ENCODE data around the gene IPO9.

Gene IPO9

GRCh38 chr1:201892211-201892610, 63.3 kb downstream of the IPO9 start:
- peaks cover 6% of the 10 kb centered on the region; the same call in 1 of the 2 replicates for H4K20me1 ChIP-seq
- peaks cover 16% of the 10 kb centered on the region for H3K4me1 ChIP-seq
- H3K4me2 ChIP-seq = no peak overlapping the region
- no peak overlapping the region for H3K27ac ChIP-seq
- H3K4me3 ChIP-seq = no peak overlapping the region
- peaks cover 37% of the 10 kb centered on the region for H3K27me3 ChIP-seq
- TF ChIP-seq Cebpa-rat (IDR thresholded peaks at IDR 0.05) = no peak
- no peak overlapping the region for H3K9ac ChIP-seq
- H3K9me3 ChIP-seq = no peaks in the 10 kb centered on the region
- no peaks in the 10 kb centered on the region for H3K36me3 ChIP-seq

DNA sequence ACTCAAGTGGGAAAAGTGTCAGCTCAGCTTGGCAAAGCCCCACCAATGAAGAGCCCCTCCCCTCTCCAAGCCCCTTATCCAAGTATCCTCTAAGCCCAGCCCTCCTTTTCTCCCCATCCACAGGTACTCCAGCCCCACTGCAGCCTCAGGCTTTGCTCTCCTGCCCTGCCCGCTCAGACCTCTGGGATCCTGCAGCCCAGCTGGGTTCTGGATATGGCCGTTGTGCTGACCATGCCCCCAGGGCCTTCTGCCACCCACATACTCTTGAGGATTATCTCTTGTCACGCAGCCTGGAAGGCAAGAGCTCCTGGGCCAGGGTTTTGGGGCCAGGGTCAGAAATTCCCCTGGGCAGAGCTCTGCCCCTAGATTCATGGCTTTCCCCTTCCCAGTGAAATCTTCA, 64.5 kb downstream of the IPO9 start:
- no peak overlapping the region for H3K9ac ChIP-seq

DNA sequence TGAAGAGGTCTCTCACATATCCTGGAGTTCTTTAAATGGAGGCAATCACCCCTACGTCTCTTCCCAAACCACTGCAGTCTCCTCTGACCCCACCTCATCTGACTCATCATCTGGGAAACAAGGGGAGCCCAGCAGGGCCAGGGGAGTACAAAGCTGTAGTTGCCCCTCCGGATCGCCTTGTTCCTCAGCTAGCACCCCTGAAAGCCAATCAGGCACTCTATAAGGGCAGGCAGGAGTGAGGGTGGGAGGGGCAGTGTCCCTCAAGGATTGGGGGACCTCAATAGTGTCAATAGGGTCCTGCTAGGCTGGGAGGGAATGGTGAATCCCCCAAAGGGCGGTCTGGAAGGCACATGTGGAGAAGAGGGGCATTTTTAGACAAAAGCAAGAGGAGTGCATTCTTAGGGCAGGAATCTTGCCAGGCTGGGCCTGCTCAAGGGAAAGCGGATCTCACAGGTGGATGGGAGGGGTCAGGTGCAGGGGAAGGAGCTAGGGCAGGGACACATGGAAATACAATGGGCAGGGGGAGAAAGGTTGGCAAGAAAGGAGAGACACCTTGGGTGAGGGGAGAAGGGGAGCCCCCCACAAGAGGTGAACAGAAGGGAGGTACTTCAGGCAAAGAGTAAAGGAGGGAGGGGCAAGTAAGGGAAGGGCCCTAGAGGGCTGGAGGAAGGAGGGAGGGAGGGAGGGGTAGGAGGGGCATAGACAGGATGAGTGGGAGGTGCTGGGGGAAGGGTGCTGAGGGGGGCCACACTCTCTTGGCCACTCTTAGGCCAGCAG, 65.6 kb downstream of the IPO9 start:
- no peak overlapping the region for H3K4me3 ChIP-seq
- H3K36me3 ChIP-seq = no peaks in the 10 kb centered on the region
- H3K9me3 ChIP-seq = no peaks in the 10 kb centered on the region
- peaks cover 14% of the 10 kb centered on the region for H3K27me3 ChIP-seq
- H3K4me1 ChIP-seq = peaks cover 10% of the 10 kb centered on the region
- TF ChIP-seq Cebpa-rat (IDR thresholded peaks at IDR 0.05) = no peak
- H3K27ac ChIP-seq = no peak overlapping the region
- no peak overlapping the region for H3K4me2 ChIP-seq
- H3K9ac ChIP-seq = no peak overlapping the region
- peaks cover 2% of the 10 kb centered on the region; the same call in 1 of the 2 replicates for H4K20me1 ChIP-seq

More for the DNA sequence above, 64.5 kb downstream of the IPO9 start:
- H3K9me3 ChIP-seq = no peaks in the 10 kb centered on the region
- H3K4me1 ChIP-seq = peaks cover 15% of the 10 kb centered on the region
- H4K20me1 ChIP-seq = peaks cover 6% of the 10 kb centered on the region; the same call in 1 of the 2 replicates
- H3K4me2 ChIP-seq = no peak overlapping the region
- H3K4me3 ChIP-seq = no peak overlapping the region
- H3K27me3 ChIP-seq = peaks cover 25% of the 10 kb centered on the region
- no peaks in the 10 kb centered on the region for H3K36me3 ChIP-seq
- TF ChIP-seq Cebpa-rat (IDR thresholded peaks at IDR 0.05) = no peak
- no peak overlapping the region for H3K27ac ChIP-seq

DNA sequence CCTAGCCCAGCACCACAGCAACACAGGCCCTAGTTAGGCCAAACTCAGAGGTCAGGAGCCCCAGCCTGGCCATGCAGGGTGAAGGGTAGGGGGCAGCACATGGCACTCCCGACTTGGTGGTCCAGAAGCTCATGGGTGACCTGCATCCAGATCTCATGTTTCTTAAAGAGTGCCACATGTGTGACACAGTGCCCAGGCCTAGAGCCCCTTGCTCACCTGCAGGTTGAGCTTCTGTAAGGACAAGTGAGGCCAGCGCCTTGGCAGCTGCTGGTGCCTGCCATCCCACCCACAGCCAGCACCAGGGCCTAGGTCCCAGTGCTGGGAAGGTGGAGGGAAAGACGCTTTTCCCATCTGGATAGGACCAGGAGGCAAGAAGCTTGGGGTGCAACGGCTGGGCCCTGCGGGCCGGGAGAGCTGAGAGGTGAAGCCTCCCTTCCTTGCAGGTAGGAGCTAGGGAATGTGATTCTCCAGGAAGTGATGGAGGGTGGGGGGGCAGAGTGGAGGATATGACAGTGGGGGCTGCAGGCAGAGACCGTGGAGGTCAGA, 66.2 kb downstream of the IPO9 start:
- Histone ChIP-seq H4K20me1 (no peaks in the 10 kb centered on the region), H3K4me1 (peaks cover 10% of the 10 kb centered on the region), H3K9me3 (no peaks in the 10 kb centered on the region), H3K4me2 (no peak overlapping the region), H3K27ac (no peak overlapping the region), H3K4me3 (no peak overlapping the region), H3K36me3 (no peaks in the 10 kb centered on the region), H3K27me3 (peaks cover 7% of the 10 kb centered on the region; the same call in 1 of the 2 replicates), H3K9ac (no peak overlapping the region)
- no peak for TF ChIP-seq Cebpa-rat (IDR thresholded peaks at IDR 0.05)

- H3K36me3 ChIP-seq = no peaks in the 10 kb centered on the region
- peak overlapping the region; percentile 56 for H3K4me2 ChIP-seq
- H3K9ac ChIP-seq = 0 out of 2 replicates have a peak overlapping the region, but pooled peaks have one; percentile 24
- H3K4me1 ChIP-seq = peaks cover 10% of the 10 kb centered on the region
- H3K4me3 ChIP-seq = no peak overlapping the region
- H3K27ac ChIP-seq = no peak overlapping the region
- no peaks in the 10 kb centered on the region for H4K20me1 ChIP-seq
- no peaks in the 10 kb centered on the region for H3K27me3 ChIP-seq
- TF ChIP-seq Cebpa-rat (IDR thresholded peaks at IDR 0.05) = no peak
- no peaks in the 10 kb centered on the region for H3K9me3 ChIP-seq
Measured at GRCh38 chr1:201895913-201896807, 67.2 kb downstream of the IPO9 start.

GRCh38 chr1:201896951-201897391, 68.0 kb downstream of the IPO9 start:
- no peaks in the 10 kb centered on the region for H4K20me1 ChIP-seq
- no peak overlapping the region for H3K4me2 ChIP-seq
- H3K4me3 ChIP-seq = no peak overlapping the region
- no peak overlapping the region for H3K9ac ChIP-seq
- no peaks in the 10 kb centered on the region for H3K36me3 ChIP-seq
- H3K27ac ChIP-seq = no peak overlapping the region
- no peaks in the 10 kb centered on the region for H3K27me3 ChIP-seq
- no peak for TF ChIP-seq Cebpa-rat (IDR thresholded peaks at IDR 0.05)
- no peaks in the 10 kb centered on the region for H3K9me3 ChIP-seq
- H3K4me1 ChIP-seq = peaks cover 10% of the 10 kb centered on the region

GRCh38 chr1:201898240-201898894, 69.4 kb downstream of the IPO9 start:
- Histone ChIP-seq H3K4me1 (peaks cover 10% of the 10 kb centered on the region), H3K4me3 (no peak overlapping the region), H3K9me3 (no peaks in the 10 kb centered on the region), H4K20me1 (no peaks in the 10 kb centered on the region), H3K27me3 (no peaks in the 10 kb centered on the region), H3K9ac (no peak overlapping the region), H3K27ac (no peak overlapping the region), H3K36me3 (no peaks in the 10 kb centered on the region), H3K4me2 (no peak overlapping the region)
- no peak for TF ChIP-seq Cebpa-rat (IDR thresholded peaks at IDR 0.05)

DNA sequence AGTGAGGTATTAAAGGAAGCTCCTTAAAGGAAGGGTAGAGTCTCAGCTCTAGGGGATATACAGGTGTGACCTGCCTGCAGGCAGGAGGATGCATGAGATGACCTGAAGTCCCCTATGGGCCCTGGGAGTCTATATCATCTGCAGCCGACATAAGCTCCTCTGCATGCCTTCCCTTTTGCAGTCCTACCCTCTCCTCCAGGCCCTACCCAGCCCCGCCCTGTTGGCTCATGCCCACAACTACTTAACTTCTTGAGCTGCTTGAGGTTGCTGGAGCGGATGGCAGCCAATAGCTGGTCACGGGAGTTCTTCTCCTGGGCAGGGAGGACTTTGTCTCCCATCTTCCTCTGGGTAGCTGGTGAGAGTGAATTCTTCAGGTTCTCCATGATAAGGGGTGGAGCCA, 70.0 kb downstream of the IPO9 start:
- Histone ChIP-seq H3K4me3 (no peak overlapping the region), H3K9ac (no peak overlapping the region), H4K20me1 (no peaks in the 10 kb centered on the region), H3K27ac (no peak overlapping the region), H3K4me1 (peaks cover 10% of the 10 kb centered on the region), H3K36me3 (no peaks in the 10 kb centered on the region), H3K9me3 (no peaks in the 10 kb centered on the region), H3K4me2 (no peak overlapping the region), H3K27me3 (no peaks in the 10 kb centered on the region)
- no peak for TF ChIP-seq Cebpa-rat (IDR thresholded peaks at IDR 0.05)

DNA sequence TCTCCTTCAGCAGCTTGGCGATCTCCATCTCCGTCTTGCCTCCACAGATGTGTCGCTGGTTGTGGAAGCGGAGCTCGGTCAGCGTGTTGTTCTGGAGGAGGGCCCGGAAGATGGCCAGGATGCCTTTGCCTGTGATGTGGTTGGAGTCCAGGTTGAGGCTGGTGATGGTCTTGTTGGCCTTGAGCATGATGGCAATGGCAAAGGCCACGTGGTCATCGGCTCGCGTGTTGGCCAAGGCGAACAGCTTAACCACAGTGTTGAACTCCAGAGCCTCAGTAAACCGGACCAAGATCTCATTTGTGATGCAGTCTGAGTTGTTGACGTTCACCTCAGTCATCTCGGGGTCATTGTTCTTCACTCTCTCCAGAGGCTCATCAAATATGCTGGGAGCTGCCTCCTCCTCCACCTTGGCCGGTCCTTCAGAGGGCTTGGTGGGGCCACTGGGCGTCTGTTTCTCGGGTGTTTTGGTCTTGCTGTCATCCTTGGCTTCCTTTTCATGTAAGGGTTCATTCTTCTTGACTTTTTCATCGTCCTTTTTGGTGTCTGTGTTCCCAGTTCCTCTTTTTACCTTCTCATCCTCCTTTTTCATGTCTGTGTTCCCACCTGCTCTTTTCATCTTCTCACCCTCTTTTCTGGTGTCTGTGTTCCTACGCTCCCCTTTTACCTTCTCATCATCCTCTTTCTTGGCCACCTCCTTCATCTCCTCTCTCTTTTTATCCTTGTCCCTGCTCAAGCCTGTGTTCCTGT, 70.9 kb downstream of the IPO9 start:
- TF ChIP-seq Cebpa-rat (IDR thresholded peaks at IDR 0.05) = no peak
- no peak overlapping the region for H3K4me2 ChIP-seq
- H3K4me1 ChIP-seq = peaks cover 10% of the 10 kb centered on the region
- no peak overlapping the region for H3K9ac ChIP-seq
- no peaks in the 10 kb centered on the region for H3K27me3 ChIP-seq
- H3K27ac ChIP-seq = no peak overlapping the region
- H4K20me1 ChIP-seq = no peaks in the 10 kb centered on the region
- H3K36me3 ChIP-seq = no peaks in the 10 kb centered on the region
- no peaks in the 10 kb centered on the region for H3K9me3 ChIP-seq
- H3K4me3 ChIP-seq = no peak overlapping the region
